ENCODE data around the gene ZNF362.
"Not testable (repeated sequence)": the region's sequence is repeated elsewhere in the genome, so short reads cannot be mapped to it uniquely, and the experiment has no call there.

Gene ZNF362

DNA sequence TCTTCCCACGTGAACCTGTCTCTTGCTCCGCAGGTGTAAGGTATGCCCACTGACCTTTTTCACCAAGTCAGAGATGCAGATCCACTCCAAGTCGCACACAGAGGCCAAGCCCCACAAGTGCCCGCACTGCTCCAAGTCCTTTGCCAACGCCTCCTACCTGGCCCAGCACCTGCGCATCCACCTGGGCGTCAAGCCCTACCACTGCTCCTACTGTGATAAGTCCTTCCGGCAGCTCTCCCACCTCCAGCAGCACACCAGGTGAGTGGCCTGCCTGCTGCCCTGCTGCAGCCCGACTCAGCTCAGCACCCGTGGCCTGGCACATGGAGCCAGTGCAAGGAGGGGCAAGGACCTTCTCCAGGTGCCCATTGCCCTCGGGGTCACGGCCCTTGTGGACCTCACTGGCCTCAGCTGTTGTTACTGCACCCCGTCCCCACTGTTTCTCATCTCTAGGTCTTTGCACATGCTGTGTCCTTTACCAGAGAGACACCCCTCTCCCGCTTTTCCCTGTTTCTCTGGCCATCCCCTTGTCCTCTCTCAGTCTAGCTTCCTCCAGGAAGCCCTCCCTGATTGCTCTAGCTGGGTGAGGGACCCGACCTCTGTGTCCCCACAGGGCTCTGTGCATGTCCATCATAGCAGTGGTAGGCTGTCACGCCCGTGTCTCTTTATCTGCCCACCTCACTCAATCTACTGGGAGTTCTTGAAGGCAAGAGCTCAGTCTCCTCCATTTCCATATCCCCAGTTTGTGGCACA lies 25.4 kb downstream of the ZNF362 start:
- H3K36me3 ChIP-seq (ENCODE audit: control insufficient read depth, insufficient read depth, low read length): peaks cover 54% of the 10 kb centered on the region
- H3K4me1 ChIP-seq (ENCODE audit: control insufficient read depth, insufficient read depth, low read length, poor library complexity, severe bottlenecking): no peaks in the 10 kb centered on the region
- no peak for DNase-seq
- H3K27me3 ChIP-seq (replicated peaks; ENCODE audit: control insufficient read depth, insufficient read depth, low read length, poor library complexity, severe bottlenecking): no peaks in the 10 kb centered on the region
- H3K9me3 ChIP-seq (ENCODE audit: control insufficient read depth, low read length): no peaks in the 10 kb centered on the region
- no peak overlapping the region for H3K27ac ChIP-seq (ENCODE audit: insufficient read depth, low read length, poor library complexity, severe bottlenecking)
- H3K4me3 ChIP-seq (ENCODE audit: insufficient read depth, low read depth, low read length, poor library complexity, severe bottlenecking): no peak overlapping the region

DNA sequence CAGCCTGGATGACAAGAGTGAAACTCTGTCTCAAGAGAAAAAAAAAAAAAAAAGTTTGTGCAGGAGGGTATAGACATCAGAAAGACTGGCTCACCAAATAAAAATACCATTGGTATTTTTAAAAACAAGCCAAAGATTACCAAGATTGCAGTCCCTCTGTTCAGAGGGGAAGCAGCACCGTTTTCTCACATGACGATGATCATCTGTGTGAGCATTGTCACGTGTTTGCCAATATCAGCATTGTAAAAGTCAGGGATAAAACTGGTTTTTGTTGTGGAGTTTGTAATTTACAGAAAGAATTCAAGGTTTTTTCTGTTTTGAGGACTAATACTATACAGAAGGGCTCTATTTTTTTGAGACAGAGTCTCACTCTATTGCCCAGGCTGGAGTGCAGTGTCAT lies 26.5 kb downstream of the ZNF362 start:
- H3K4me1 ChIP-seq (ENCODE audit: control insufficient read depth, insufficient read depth, low read length, poor library complexity, severe bottlenecking): no peaks in the 10 kb centered on the region

DNA sequence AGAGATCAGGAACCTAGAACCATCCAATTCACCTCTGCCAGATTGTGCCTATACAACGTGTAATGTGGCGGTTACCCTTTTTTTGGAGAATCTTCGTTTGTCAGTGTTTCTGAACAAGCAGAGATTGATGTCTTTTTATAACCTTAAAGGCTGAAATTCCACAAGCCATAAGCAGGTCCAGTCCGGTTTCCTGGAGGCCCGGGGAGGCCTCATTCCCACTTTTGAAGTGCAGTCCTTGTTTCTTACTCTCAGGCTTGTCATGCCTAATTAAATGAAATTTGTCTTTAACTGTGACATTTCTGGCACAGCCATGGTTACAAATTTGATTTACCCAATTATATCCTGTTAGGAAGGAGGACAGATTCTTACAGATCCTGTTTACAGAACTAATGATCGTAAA lies 27.8 kb downstream of the ZNF362 start:
- no peak for DNase-seq
- Histone ChIP-seq H3K27me3 (replicated peaks; ENCODE audit: control insufficient read depth, insufficient read depth, low read length, poor library complexity, severe bottlenecking) (no peaks in the 10 kb centered on the region), H3K9me3 (ENCODE audit: control insufficient read depth, low read length) (no peaks in the 10 kb centered on the region), H3K4me3 (ENCODE audit: insufficient read depth, low read depth, low read length, poor library complexity, severe bottlenecking) (no peak overlapping the region), H3K27ac (ENCODE audit: insufficient read depth, low read length, poor library complexity, severe bottlenecking) (no peak overlapping the region), H3K4me1 (ENCODE audit: control insufficient read depth, insufficient read depth, low read length, poor library complexity, severe bottlenecking) (no peaks in the 10 kb centered on the region), H3K36me3 (ENCODE audit: control insufficient read depth, insufficient read depth, low read length) (peaks cover 43% of the 10 kb centered on the region)

More for the DNA sequence above, 26.5 kb downstream of the ZNF362 start:
- H3K4me3 ChIP-seq (ENCODE audit: insufficient read depth, low read depth, low read length, poor library complexity, severe bottlenecking): no peak overlapping the region
- no peak overlapping the region for H3K27ac ChIP-seq (ENCODE audit: insufficient read depth, low read length, poor library complexity, severe bottlenecking)
- H3K27me3 ChIP-seq (replicated peaks; ENCODE audit: control insufficient read depth, insufficient read depth, low read length, poor library complexity, severe bottlenecking): no peaks in the 10 kb centered on the region
- H3K36me3 ChIP-seq (ENCODE audit: control insufficient read depth, insufficient read depth, low read length): peaks cover 50% of the 10 kb centered on the region
- H3K9me3 ChIP-seq (ENCODE audit: control insufficient read depth, low read length): no peaks in the 10 kb centered on the region
- DNase-seq: no peak

DNA sequence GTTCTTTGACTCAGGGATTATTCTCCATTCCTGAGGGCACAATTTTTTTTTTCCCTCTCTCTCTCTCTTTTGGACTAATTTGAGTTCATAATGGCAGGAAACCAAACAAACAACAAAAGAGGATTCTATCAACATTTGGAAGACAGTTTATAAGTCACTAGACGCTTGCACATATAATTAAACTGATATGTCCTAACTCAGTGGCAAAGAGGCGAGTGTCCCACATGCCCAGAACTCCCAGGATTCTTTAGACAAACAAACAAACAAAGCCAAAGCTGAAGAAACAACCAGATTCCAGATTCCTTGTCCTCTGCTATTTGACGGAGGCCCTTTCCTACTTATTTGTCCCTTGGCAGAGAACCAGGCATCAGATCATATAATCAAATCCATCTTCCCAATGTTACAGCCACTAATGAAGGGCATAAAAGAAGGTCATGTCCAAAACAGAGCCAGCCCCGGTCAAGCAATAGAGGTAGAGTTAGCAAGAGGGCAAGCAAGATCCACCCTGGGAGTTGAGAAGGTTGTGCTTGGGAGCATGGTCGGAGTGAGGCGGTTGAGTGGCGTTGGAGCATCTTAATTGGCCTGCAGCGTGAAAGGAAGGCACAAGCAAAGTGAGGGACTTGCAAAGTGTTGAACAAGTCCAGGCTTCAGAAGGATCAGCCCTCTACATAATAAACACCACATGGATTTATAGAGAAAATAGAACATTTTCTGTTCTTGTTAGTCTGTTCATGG lies 30.3 kb downstream of the ZNF362 start:
- DNase-seq: no peak
- Histone ChIP-seq H3K9me3 (ENCODE audit: control insufficient read depth, low read length) (no peaks in the 10 kb centered on the region), H3K4me1 (ENCODE audit: control insufficient read depth, insufficient read depth, low read length, poor library complexity, severe bottlenecking) (no peaks in the 10 kb centered on the region), H3K4me3 (ENCODE audit: insufficient read depth, low read depth, low read length, poor library complexity, severe bottlenecking) (no peak overlapping the region), H3K36me3 (ENCODE audit: control insufficient read depth, insufficient read depth, low read length) (peaks cover 27% of the 10 kb centered on the region), H3K27ac (ENCODE audit: insufficient read depth, low read length, poor library complexity, severe bottlenecking) (no peak overlapping the region), H3K27me3 (replicated peaks; ENCODE audit: control insufficient read depth, insufficient read depth, low read length, poor library complexity, severe bottlenecking) (no peaks in the 10 kb centered on the region)

DNA sequence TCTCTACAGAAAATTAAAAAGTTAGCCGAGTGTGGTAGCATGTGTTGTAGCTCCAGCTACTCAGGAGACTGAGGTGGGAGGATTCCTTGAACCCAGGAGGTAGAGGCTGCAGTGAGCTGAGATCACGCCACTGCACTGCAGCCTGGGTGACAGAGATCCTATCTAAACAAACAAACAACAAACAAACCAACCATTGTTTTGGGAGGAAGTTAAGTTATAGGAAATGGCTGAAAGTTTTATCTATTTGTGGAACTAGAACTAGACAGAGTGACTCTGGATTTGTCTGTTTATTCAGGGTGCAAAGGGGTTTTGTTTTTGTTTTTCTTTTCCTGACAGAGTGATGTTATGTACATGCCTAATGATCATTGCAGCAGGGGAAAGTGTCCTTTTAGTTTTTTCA lies 31.0 kb downstream of the ZNF362 start:
- no peak for DNase-seq

DNA sequence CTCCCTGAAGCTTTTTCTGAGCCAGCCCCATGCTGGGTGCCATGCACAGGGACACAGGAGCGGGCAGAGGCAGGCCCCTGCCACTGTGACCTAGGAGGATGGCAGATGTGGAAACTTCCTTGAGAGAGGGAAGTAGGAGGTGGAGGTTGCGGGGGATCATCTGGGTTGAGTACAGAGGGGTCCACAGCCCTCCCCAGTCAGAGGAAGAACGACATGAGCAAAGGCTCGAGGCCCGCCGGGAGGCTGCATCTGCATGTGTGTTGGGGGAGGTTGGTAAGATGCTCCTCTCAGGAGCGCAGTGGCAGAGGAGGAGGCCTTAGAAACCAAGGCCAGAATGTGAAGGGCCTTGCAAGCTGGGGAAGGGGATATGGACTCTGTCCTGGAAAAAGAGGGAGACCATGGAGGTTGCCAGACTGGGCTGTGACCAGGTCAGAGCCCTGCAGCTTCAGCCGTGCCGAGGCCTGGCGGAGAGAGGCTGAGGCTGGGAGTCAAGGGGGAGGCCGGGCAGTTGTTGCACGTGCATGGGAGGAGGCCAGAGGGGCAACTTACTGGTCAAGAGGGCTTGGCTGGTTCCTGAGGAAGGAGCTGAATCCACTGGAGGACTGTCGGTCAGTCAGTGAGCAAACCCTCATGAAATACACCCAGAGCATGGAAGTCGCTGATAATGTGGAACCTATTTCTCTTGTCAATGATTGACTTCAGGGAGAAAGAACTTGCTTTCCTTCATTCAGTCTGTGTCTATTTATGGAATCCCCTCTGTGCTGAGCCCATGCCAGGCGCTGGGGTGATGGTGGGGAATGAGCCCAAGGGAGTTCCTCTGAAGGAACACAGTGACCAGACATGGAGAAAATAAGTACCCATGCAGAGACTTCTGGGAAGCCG lies 32.9 kb downstream of the ZNF362 start:
- DNase-seq: no peak
- no peaks in the 10 kb centered on the region for H3K9me3 ChIP-seq (ENCODE audit: control insufficient read depth, low read length)
- H3K27me3 ChIP-seq (replicated peaks; ENCODE audit: control insufficient read depth, insufficient read depth, low read length, poor library complexity, severe bottlenecking): no peaks in the 10 kb centered on the region
- no peaks in the 10 kb centered on the region for H3K4me1 ChIP-seq (ENCODE audit: control insufficient read depth, insufficient read depth, low read length, poor library complexity, severe bottlenecking)
- H3K27ac ChIP-seq (ENCODE audit: insufficient read depth, low read length, poor library complexity, severe bottlenecking): no peak overlapping the region
- H3K4me3 ChIP-seq (ENCODE audit: insufficient read depth, low read depth, low read length, poor library complexity, severe bottlenecking): no peak overlapping the region
- H3K36me3 ChIP-seq (ENCODE audit: control insufficient read depth, insufficient read depth, low read length): peaks cover 14% of the 10 kb centered on the region

More for the DNA sequence above, 31.0 kb downstream of the ZNF362 start:
- Histone ChIP-seq H3K9me3 (ENCODE audit: control insufficient read depth, low read length) (no peaks in the 10 kb centered on the region), H3K4me1 (ENCODE audit: control insufficient read depth, insufficient read depth, low read length, poor library complexity, severe bottlenecking) (no peaks in the 10 kb centered on the region), H3K36me3 (ENCODE audit: control insufficient read depth, insufficient read depth, low read length) (peaks cover 20% of the 10 kb centered on the region), H3K27ac (ENCODE audit: insufficient read depth, low read length, poor library complexity, severe bottlenecking) (no peak overlapping the region), H3K4me3 (ENCODE audit: insufficient read depth, low read depth, low read length, poor library complexity, severe bottlenecking) (no peak overlapping the region), H3K27me3 (replicated peaks; ENCODE audit: control insufficient read depth, insufficient read depth, low read length, poor library complexity, severe bottlenecking) (no peaks in the 10 kb centered on the region)

DNA sequence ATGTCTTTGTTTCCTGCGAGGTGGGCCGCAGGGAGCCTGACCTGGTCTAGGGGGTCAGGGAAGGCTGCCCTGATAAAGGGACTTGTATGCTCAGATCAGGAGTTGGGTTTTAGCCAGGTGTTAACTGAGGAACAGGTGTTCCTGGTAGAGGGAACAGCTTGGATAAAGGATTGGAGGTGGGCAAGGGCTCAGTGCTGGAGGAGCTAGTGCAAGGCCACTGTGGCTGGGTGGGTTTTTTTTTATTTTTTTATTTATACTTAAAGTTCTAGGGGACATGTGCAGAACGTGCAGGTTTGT lies 33.5 kb downstream of the ZNF362 start:
- DNase-seq: no peak
- Histone ChIP-seq H3K27ac (ENCODE audit: insufficient read depth, low read length, poor library complexity, severe bottlenecking) (no peak overlapping the region), H3K4me1 (ENCODE audit: control insufficient read depth, insufficient read depth, low read length, poor library complexity, severe bottlenecking) (no peaks in the 10 kb centered on the region), H3K36me3 (ENCODE audit: control insufficient read depth, insufficient read depth, low read length) (peaks cover 14% of the 10 kb centered on the region), H3K9me3 (ENCODE audit: control insufficient read depth, low read length) (no peaks in the 10 kb centered on the region), H3K4me3 (ENCODE audit: insufficient read depth, low read depth, low read length, poor library complexity, severe bottlenecking) (no peak overlapping the region), H3K27me3 (replicated peaks; ENCODE audit: control insufficient read depth, insufficient read depth, low read length, poor library complexity, severe bottlenecking) (no peaks in the 10 kb centered on the region)

DNA sequence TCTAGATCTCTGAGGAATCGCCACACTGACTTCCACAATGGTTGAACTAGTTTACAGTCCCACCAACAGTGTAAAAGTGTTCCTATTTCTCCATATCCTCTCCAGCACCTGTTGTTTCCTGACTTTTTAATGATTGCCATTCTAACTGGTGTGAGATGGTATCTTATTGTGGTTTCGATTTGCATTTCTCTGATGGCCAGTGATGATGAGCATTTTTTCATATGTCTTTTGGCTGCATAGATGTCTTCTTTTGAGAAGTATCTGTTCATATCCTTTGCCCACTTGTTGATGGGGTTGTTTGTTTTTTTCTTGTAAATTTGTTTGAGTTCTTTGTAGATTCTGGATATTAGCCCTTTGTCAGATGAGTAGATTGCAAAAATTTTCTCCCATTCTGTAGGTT lies 34.3 kb downstream of the ZNF362 start:
- not testable (repeated sequence) for H3K9me3 ChIP-seq (ENCODE audit: control insufficient read depth, low read length); H3K27me3 ChIP-seq (replicated peaks; ENCODE audit: control insufficient read depth, insufficient read depth, low read length, poor library complexity, severe bottlenecking); H3K4me3 ChIP-seq (ENCODE audit: insufficient read depth, low read depth, low read length, poor library complexity, severe bottlenecking); H3K4me1 ChIP-seq (ENCODE audit: control insufficient read depth, insufficient read depth, low read length, poor library complexity, severe bottlenecking); H3K27ac ChIP-seq (ENCODE audit: insufficient read depth, low read length, poor library complexity, severe bottlenecking); DNase-seq
- peaks cover 14% of the 10 kb centered on the region for H3K36me3 ChIP-seq (ENCODE audit: control insufficient read depth, insufficient read depth, low read length)

DNA sequence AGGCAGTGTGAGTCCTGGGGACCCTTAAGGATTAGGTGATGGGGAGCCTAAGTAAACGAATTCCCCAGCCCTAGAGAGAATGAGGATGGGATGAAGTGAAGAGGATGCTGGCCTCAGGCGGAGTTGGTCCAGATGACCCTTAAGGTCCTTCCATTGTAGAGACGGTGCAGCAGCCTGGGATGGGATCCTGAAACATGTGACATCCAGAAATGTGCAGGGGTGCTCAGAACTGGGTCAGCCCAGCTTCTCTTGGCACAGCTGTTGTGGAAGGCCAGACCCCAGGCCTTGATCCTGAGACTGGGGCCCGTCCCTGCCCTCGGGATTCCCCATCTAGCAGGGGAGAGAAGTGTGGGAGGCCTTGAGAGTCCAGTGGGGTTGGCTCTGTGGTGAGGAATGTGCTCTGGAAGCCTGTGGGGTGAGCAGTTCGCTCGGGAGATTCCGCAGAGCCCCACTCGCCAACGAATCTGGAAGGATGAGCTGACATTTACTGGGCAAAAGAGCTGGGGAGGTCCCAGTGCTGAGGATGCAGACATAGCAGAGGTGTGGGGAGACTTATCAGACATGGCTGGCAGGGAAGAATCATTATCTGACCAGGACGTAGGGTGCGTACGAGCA lies 36.5 kb downstream of the ZNF362 start:
- Histone ChIP-seq H3K4me3 (ENCODE audit: insufficient read depth, low read depth, low read length, poor library complexity, severe bottlenecking) (no peak overlapping the region), H3K27ac (ENCODE audit: insufficient read depth, low read length, poor library complexity, severe bottlenecking) (no peak overlapping the region), H3K9me3 (ENCODE audit: control insufficient read depth, low read length) (no peaks in the 10 kb centered on the region), H3K4me1 (ENCODE audit: control insufficient read depth, insufficient read depth, low read length, poor library complexity, severe bottlenecking) (peaks cover 3% of the 10 kb centered on the region), H3K36me3 (ENCODE audit: control insufficient read depth, insufficient read depth, low read length) (peaks cover 6% of the 10 kb centered on the region), H3K27me3 (replicated peaks; ENCODE audit: control insufficient read depth, insufficient read depth, low read length, poor library complexity, severe bottlenecking) (no peaks in the 10 kb centered on the region)
- DNase-seq: no peak
